B cell (primary cell): ENCODE measurements around the gene IL1RAPL1. TPM values are rescaled to one million over a fixed set of nuclear protein-coding genes. Genes with fewer than 3 reads are reported as not detected.

Experiments used
- ATAC-seq: fragments of 200-7000 bp; cut with Tn5 transposase; one replicate; pipeline ENCODE4 v1.10.0; 2021; ENCODE audit warnings: low read depth, mild to moderate bottlenecking, moderate number of reproducible peaks, moderate library complexity
- CTCF ChIA-PET: fragments of 350-600 bp; sonication (Branson Sonifier 250); formaldehyde crosslinking; loops from one replicate; lab custom pipeline; 2021; ENCODE audit warnings: antibody characterized with exemption, inconsistent platforms; lab: Charles Lee
- POLR2A ChIA-PET: fragments of 350-600 bp; sonication (Branson Sonifier 250); formaldehyde crosslinking; loops from one replicate; lab custom pipeline; 2021; ENCODE audit warnings: antibody characterized with exemption; lab: Charles Lee
- DNase-seq: peaks from one replicate; pipeline ENCODE4 v3.0.0; 2013
- H2AFZ ChIP-seq: 2 replicates; pipeline ENCODE4 v1.6.1; 2012; ENCODE audit warnings: mild to moderate bottlenecking, low read depth, low read length; ENCODE audit not compliant: insufficient read depth, poor library complexity, severe bottlenecking
- H3K27ac ChIP-seq, 2 donors: 1 replicate in 1 of 2; 2 replicates in 1 of 2; pipeline ENCODE4 v1.5.1; 2012 to 2013; ENCODE audit warnings: low read length in 2 of 2, mild to moderate bottlenecking in 2 of 2, moderate library complexity in 1 of 2
- H3K27me3 ChIP-seq, 4 experiments: fragments of 200-600 bp in 1 of 4; sonication (generic) in 1 of 4; replicated peaks in 1 of 4; 1 replicate in 2 of 4; 2 replicates in 2 of 4; pipeline versions ENCODE4 v1.6.1 to v1.7.0; 2013 to 2016; ENCODE audit warnings: low read length in 3 of 4, mild to moderate bottlenecking in 2 of 4, mixed read lengths in 1 of 4, moderate library complexity in 1 of 4; ENCODE audit not compliant: insufficient read depth in 4 of 4, control insufficient read depth in 3 of 4; ENCODE audit errors: control extremely low read depth in 1 of 4
- H3K36me3 ChIP-seq, 2 experiments: replicated peaks in 1 of 2; 1 replicate in 1 of 2; 2 replicates in 1 of 2; pipeline versions ENCODE4 v1.6.1 to v1.7.1; 2013; ENCODE audit warnings: low read length in 1 of 2; ENCODE audit not compliant: insufficient read depth in 2 of 2, control insufficient read depth in 1 of 2; ENCODE audit errors: control extremely low read depth in 1 of 2, extremely low read depth in 1 of 2
- H3K4me1 ChIP-seq, 2 donors: fragments of 200-600 bp in 1 of 2; sonication (generic) in 1 of 2; 1 replicate in 1 of 2; 2 replicates in 1 of 2; pipeline versions ENCODE4 v1.5.1 to v1.6.1; 2013 to 2017; ENCODE audit warnings: low read length in 2 of 2; ENCODE audit not compliant: control insufficient read depth in 2 of 2, insufficient read depth in 2 of 2
- H3K4me2 ChIP-seq: replicated peaks from 2 replicates; pipeline ENCODE3; 2012; ENCODE audit warnings: mild to moderate bottlenecking, low read depth, low read length; ENCODE audit not compliant: poor library complexity, severe bottlenecking
- H3K4me3 ChIP-seq, 5 experiments: fragments of 200-600 bp in 1 of 5; sonication (generic) in 1 of 5; 1 replicate in 3 of 5; 2 replicates in 2 of 5; pipeline versions ENCODE4 v1.5.1 to v1.7.0; 2011 to 2016; ENCODE audit warnings: low read length in 4 of 5, mild to moderate bottlenecking in 4 of 5, low read depth in 2 of 5, control low read depth in 1 of 5, moderate library complexity in 1 of 5; ENCODE audit not compliant: insufficient read depth in 1 of 5; ENCODE audit errors: control extremely low read depth in 1 of 5, extremely low read depth in 1 of 5
- H3K79me2 ChIP-seq: fragments of 200-600 bp; sonication (generic); one replicate; pipeline ENCODE4 v1.6.0; 2016; ENCODE audit warnings: low read length; ENCODE audit not compliant: control insufficient read depth, insufficient read depth
- H3K9ac ChIP-seq: fragments of 200-600 bp; sonication (generic); 2 replicates; pipeline ENCODE4 v1.6.1; 2017; ENCODE audit warnings: mild to moderate bottlenecking, low read length, moderate library complexity
- H3K9me3 ChIP-seq, 3 donors: one replicate each; pipeline versions ENCODE4 v1.6.1 to v1.7.1; 2013; ENCODE audit warnings: low read length in 2 of 3; ENCODE audit not compliant: control insufficient read depth in 2 of 3, insufficient read depth in 1 of 3; ENCODE audit errors: control extremely low read depth in 1 of 3
- H4K20me1 ChIP-seq: 2 replicates; pipeline ENCODE4 v1.6.0; 2012; ENCODE audit warnings: mild to moderate bottlenecking, low read length; ENCODE audit not compliant: insufficient read depth, control insufficient read depth, poor library complexity, severe bottlenecking
- H3K27ac Mint-ChIP-seq: one replicate; pipeline ENCODE4 v1.8.0; 2021; ENCODE audit warnings: mixed read lengths
- H3K27me3 Mint-ChIP-seq: one replicate; pipeline ENCODE4 v1.8.0; 2021; ENCODE audit warnings: mixed read lengths
- H3K4me1 Mint-ChIP-seq: one replicate; pipeline ENCODE4 v1.8.0; 2021; ENCODE audit warnings: mixed read lengths
- H3K4me3 Mint-ChIP-seq: one replicate; pipeline ENCODE4 v1.8.0; 2021; ENCODE audit warnings: mixed read lengths
- H3K9me3 Mint-ChIP-seq: one replicate; pipeline ENCODE4 v1.8.0; 2022; ENCODE audit warnings: mixed read lengths; ENCODE audit not compliant: insufficient read depth
- EZH2 ChIP-seq: IDR thresholded peaks from 2 replicates; pipeline ENCODE4 v1.6.1; 2012; ENCODE audit warnings: borderline replicate concordance, low read depth, mild to moderate bottlenecking, moderate library complexity, low read length; ENCODE audit not compliant: insufficient read depth, poor library complexity, severe bottlenecking
- WGBS: methylation state at CpG from one replicate; pipeline ENCODE4 v1.1.5; 2013; ENCODE audit warnings: missing lambda C conversion rate; ENCODE audit not compliant: insufficient coverage; 5-methylcytosine and 5-hydroxymethylcytosine counted together
- intact Hi-C: fragments of 100-400 bp; cut with micrococcal nuclease; formaldehyde crosslinking; loops from one replicate; pipeline ENCODE4 v1.10.0; 2022
- polyA plus RNA-seq: library from polyadenylated mRNA; depleted of rRNA; stranded (reverse); fragments of >200 nt; gene quantifications from 2 replicates; pipeline ENCODE4 v1.2.3, GENCODE V29; 2012
- total RNA-seq, 2 donors: library from RNA; stranded (reverse); fragments of 120-200 nt in 1 of 2; gene quantifications; 1 replicate in 1 of 2; 2 replicates in 1 of 2; pipeline versions ENCODE4 v1.2.3 to v1.2.4, GENCODE V29; 2013 to 2022
- TF ChIP-seq, protein P1 (sequence below): fragments of 200-600 bp; IDR thresholded peaks from one replicate; pipeline ENCODE4 v1.8.0; 2022; ENCODE audit warnings: antibody characterized with exemption, mild to moderate bottlenecking

Gene IL1RAPL1
- total and polyA plus RNA-seq, 2 donors (not counting 1 experiment from before 2014, with no cell fraction given): not detected

DNA sequence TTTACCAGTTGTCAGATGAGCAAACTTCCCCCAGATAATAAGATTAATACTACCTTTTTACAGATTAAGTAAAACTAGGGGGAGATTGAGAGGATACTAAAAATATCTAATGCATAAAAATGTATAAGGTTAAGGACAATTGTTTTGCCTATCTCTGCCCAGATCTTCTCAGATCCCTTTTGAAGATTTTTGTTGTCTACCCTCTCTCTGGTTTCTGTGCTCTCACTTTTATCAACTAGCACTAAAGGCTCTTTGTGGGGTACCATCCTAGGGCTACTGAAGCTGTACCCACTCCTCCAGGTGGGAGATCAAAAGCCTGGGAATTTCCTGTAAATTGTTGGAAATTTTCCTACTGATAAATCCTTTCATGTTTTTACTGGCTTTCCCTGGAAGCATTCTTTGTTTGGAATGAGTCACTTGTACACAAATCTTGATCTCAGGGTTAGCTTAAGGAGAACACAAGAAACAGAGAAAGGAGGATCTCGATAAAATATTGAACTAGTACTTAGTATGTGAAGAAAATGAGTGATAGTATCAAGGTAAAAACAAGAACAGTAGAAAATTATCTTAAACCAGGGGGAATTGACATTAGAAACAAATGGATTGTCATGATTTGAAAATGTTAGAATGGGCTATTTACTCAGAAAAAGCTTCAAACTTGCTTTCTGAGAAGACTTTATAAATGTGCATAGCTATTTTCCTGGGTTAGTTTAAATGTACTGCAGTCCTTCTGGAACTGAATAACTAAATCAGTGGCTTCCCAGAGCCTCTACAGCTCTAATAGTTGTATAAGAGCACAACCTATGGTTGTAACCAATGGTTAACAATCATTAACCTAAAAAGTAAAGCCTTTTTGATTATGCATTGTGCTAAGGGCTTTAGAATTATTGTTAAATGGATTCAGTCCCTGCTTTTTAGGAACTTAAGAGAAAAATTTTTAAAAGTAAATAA lies 948.2 kb downstream of the IL1RAPL1 start:
- Histone ChIP-seq H2AFZ (no peak overlapping the region), H3K9ac (no peak overlapping the region), H3K4me2 (no peak overlapping the region), H3K27ac (no peak overlapping the region), H4K20me1 (no peaks in the 10 kb centered on the region), H3K4me3 (no peak overlapping the region), H3K27me3 (no peaks in the 10 kb centered on the region), H3K79me2 (no peaks in the 10 kb centered on the region), H3K4me1 (no peaks in the 10 kb centered on the region), H3K36me3 (no peaks in the 10 kb centered on the region), H3K9me3 (no peaks in the 10 kb centered on the region)
- DNase-seq (no peak), ATAC-seq (no peak)
- no peaks in the 10 kb centered on the region for H3K4me1 Mint-ChIP-seq
- ChIA-PET POLR2A (no interaction called here), CTCF (no interaction called here)
- H3K27ac Mint-ChIP-seq: no peak overlapping the region
- H3K4me3 Mint-ChIP-seq: no peak overlapping the region
- TF ChIP-seq, protein P1, sequence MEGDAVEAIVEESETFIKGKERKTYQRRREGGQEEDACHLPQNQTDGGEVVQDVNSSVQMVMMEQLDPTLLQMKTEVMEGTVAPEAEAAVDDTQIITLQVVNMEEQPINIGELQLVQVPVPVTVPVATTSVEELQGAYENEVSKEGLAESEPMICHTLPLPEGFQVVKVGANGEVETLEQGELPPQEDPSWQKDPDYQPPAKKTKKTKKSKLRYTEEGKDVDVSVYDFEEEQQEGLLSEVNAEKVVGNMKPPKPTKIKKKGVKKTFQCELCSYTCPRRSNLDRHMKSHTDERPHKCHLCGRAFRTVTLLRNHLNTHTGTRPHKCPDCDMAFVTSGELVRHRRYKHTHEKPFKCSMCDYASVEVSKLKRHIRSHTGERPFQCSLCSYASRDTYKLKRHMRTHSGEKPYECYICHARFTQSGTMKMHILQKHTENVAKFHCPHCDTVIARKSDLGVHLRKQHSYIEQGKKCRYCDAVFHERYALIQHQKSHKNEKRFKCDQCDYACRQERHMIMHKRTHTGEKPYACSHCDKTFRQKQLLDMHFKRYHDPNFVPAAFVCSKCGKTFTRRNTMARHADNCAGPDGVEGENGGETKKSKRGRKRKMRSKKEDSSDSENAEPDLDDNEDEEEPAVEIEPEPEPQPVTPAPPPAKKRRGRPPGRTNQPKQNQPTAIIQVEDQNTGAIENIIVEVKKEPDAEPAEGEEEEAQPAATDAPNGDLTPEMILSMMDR: no peak
- no peak for TF ChIP-seq EZH2
- no peaks in the 10 kb centered on the region for H3K27me3 Mint-ChIP-seq
- intact Hi-C loops: no loop called here
- no peaks in the 10 kb centered on the region for H3K9me3 Mint-ChIP-seq
- no CpG with 5 or more reads among the region's 1 CpG for WGBS

DNA sequence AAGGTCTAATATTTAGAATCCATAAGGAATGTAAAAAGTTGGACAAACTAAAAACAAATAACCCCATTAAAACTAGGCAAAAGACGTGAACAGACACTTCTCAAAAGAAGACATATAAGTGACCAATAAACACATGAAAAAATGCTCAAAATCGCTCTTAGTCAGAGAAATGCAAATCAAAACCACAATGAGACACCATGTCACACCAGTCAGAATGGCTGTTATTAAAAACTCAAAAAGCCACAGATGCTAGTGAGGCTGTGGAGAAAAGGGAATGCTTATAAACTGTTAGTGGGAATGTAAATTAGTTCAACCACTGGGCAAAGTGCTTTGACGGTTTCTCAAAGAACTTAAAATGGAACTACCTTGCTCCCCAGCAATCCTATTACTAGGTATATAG lies 953.8 kb downstream of the IL1RAPL1 start:
- H3K4me3 ChIP-seq: no peak overlapping the region
- H3K4me1 Mint-ChIP-seq: no peaks in the 10 kb centered on the region
- H3K79me2 ChIP-seq: no peaks in the 10 kb centered on the region
- CTCF ChIA-PET: no interaction called here
- H3K4me1 ChIP-seq: no peaks in the 10 kb centered on the region
- no peak overlapping the region for H3K4me2 ChIP-seq
- H3K4me3 Mint-ChIP-seq: no peak overlapping the region
- no peak overlapping the region for H2AFZ ChIP-seq
- TF ChIP-seq, protein P1: no peak
- TF ChIP-seq EZH2: no peak
- DNase-seq (no peak), ATAC-seq (no peak)
- no peak overlapping the region for H3K9ac ChIP-seq
- no peak overlapping the region for H3K27ac Mint-ChIP-seq
- no peaks in the 10 kb centered on the region for H3K9me3 ChIP-seq
- H3K9me3 Mint-ChIP-seq: no peaks in the 10 kb centered on the region
- no peaks in the 10 kb centered on the region for H3K27me3 ChIP-seq
- H4K20me1 ChIP-seq: no peaks in the 10 kb centered on the region
- H3K27ac ChIP-seq: no peak overlapping the region
- POLR2A ChIA-PET: no interaction called here
- no CpG with 5 or more reads among the region's 3 CpGs for WGBS
- H3K27me3 Mint-ChIP-seq: no peaks in the 10 kb centered on the region
- no peaks in the 10 kb centered on the region for H3K36me3 ChIP-seq
- intact Hi-C loops: no loop called here
